SH-SY5Y (cell line): Measurements from ENCODE around the gene CDKL1.

Source experiments
- GATA2 ChIP-seq: IDR thresholded peaks from 2 replicates; pipeline ENCODE4 v1.6.1; 2011; ENCODE audit warnings: mild to moderate bottlenecking, low read depth, low read length
- GATA3 ChIP-seq: IDR thresholded peaks from 2 replicates; pipeline ENCODE4 v1.6.1; 2011; ENCODE audit warnings: low read depth, mild to moderate bottlenecking, low read length, moderate library complexity

GRCh38 chr14:50288146-50288545 lies 108.5 kb downstream of the CDKL1 start:
- TF ChIP-seq GATA3 (no peak), GATA2 (no peak)
